Measurements from ENCODE around the gene ZDHHC8.

Gene ZDHHC8

GRCh38 chr22:20094197-20094807 is 37.3 kb upstream of the ZDHHC8 start:
- peaks cover 36% of the 10 kb centered on the region for H3K36me3 ChIP-seq (ENCODE audit: control insufficient read depth, insufficient read depth, low read length)
- no peaks in the 10 kb centered on the region for H3K27me3 ChIP-seq (replicated peaks; ENCODE audit: control insufficient read depth, insufficient read depth, low read length)
- no peak for TF ChIP-seq CTCF (IDR thresholded peaks at IDR 0.05; ENCODE audit: insufficient read depth, low read length, poor library complexity, severe bottlenecking)
- DNase-seq (ENCODE audit: extremely low read depth, insufficient read length) = no peak
- no peak overlapping the region for H3K4me3 ChIP-seq (replicated peaks; ENCODE audit: low read depth, low read length)

- Histone ChIP-seq H3K36me3 (ENCODE audit: control insufficient read depth, insufficient read depth, low read length) (peaks cover 27% of the 10 kb centered on the region), H3K4me3 (replicated peaks; ENCODE audit: low read depth, low read length) (no peak overlapping the region), H3K27me3 (replicated peaks; ENCODE audit: control insufficient read depth, insufficient read depth, low read length) (no peaks in the 10 kb centered on the region)
- no peak for DNase-seq (ENCODE audit: extremely low read depth, insufficient read length)
- TF ChIP-seq CTCF (IDR thresholded peaks at IDR 0.05; ENCODE audit: insufficient read depth, low read length, poor library complexity, severe bottlenecking) = no peak
These were observed 36.1 kb upstream of the ZDHHC8 start for GRCh38 chr22:20095521-20095920.

GRCh38 chr22:20096574-20097420 is 34.8 kb upstream of the ZDHHC8 start:
- peaks cover 21% of the 10 kb centered on the region for H3K36me3 ChIP-seq (ENCODE audit: control insufficient read depth, insufficient read depth, low read length)
- H3K4me3 ChIP-seq (replicated peaks; ENCODE audit: low read depth, low read length) = no peak overlapping the region
- DNase-seq (ENCODE audit: extremely low read depth, insufficient read length) = no peak
- no peaks in the 10 kb centered on the region for H3K27me3 ChIP-seq (replicated peaks; ENCODE audit: control insufficient read depth, insufficient read depth, low read length)
- no peak for TF ChIP-seq CTCF (IDR thresholded peaks at IDR 0.05; ENCODE audit: insufficient read depth, low read length, poor library complexity, severe bottlenecking)

GRCh38 chr22:20099099-20099711 is 32.4 kb upstream of the ZDHHC8 start:
- Histone ChIP-seq H3K4me3 (replicated peaks; ENCODE audit: low read depth, low read length) (no peak overlapping the region), H3K27me3 (replicated peaks; ENCODE audit: control insufficient read depth, insufficient read depth, low read length) (no peaks in the 10 kb centered on the region)

GRCh38 chr22:20101638-20102037 is 30.0 kb upstream of the ZDHHC8 start:
- H3K27me3 ChIP-seq (replicated peaks; ENCODE audit: control insufficient read depth, insufficient read depth, low read length) = no peaks in the 10 kb centered on the region
- H3K36me3 ChIP-seq (ENCODE audit: control insufficient read depth, insufficient read depth, low read length) = peaks cover 25% of the 10 kb centered on the region
- no peak overlapping the region for H3K4me3 ChIP-seq (replicated peaks; ENCODE audit: low read depth, low read length)
- no peak for TF ChIP-seq CTCF (IDR thresholded peaks at IDR 0.05; ENCODE audit: insufficient read depth, low read length, poor library complexity, severe bottlenecking)
- DNase-seq (ENCODE audit: extremely low read depth, insufficient read length) = no peak

More at GRCh38 chr22:20099099-20099711, 32.4 kb upstream of the ZDHHC8 start:
- H3K36me3 ChIP-seq (ENCODE audit: control insufficient read depth, insufficient read depth, low read length) = peaks cover 10% of the 10 kb centered on the region
- TF ChIP-seq CTCF (IDR thresholded peaks at IDR 0.05; ENCODE audit: insufficient read depth, low read length, poor library complexity, severe bottlenecking) = no peak
- no peak for DNase-seq (ENCODE audit: extremely low read depth, insufficient read length)
